ENCODE measurements around the gene ABCC6.
"Not testable (repeated sequence)": the region's sequence is repeated elsewhere in the genome, so short reads cannot be mapped to it uniquely, and the experiment has no call there.

Gene ABCC6

DNA sequence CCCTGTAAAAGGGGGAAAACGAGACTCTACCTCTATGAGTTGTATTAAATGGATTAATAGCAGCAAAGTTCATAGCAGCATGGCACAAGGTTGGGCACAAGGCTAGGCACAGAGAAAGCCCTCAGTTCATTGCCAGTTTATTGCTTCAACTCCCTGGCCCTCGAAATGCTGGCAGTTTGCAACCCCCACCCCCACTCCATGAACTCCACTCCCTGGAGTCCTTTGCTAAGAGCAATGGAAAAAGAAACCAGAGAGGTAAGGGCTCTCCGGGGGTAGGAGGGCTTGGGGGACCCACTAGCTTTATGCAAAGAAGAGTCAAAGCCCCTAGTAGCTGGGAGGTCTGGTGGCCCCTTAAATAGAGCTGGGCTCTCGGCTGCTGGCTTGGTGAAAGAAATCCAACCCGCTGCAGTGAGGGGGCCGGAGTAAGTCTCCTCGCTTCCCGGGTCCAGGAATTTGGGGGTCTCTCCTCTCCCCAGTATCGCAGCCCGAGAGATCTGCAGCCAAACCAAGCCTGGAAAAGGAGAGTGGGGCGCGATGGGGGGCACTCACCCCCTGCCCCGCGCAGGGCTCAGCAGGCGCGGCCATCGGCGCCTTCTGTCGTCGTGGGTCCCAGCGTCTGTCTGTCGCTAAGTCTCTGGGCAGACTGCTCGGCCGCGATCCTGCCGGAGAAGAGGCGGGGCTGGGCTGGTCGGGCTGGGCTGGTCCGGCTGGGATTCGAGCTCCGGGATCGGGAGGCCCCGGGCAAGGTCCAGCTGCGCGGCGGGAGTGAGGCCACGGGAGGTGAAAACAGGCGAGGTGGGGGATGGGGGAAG lies at the start of gene ABCC6:
Gene ABCC6 (minus strand): TSS at position 645 of the 812 bp plus-strand sequence. CDS start 60 bp downstream, at position 585.
- DNase-seq, result not testable (repeated sequence)

DNA sequence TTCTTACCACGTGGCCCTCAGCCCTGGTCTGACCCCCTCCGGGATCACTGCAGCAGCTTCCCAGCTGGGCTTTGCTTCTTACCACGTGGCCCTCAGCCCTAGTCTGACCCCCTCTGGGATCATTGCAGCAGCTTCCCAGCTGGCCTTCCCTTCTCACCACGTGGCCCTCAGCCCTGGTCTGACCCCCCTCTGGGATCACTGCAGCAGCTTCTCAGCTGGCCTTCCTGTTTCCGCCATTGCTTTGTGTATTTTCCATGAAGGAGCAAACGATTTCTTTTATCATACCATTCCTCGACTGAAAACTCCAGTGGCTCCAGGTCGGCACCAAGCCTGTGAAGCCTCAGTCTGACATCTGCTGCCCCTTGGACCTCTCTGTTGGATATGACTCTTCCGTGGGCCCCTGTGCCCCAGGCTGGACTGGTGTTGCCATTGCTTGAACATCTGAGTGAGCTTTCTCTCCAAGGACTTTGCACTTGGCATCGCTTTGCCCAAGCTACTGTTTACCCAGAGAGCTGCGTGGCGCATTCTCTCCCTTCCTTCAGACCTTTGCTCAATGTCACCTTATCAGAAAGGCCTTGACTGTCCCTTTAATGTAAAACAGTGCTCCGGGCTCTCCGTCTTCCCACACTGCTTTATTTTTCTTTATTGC lies 49.4 kb upstream of the ABCC6 start:
- not testable (repeated sequence) for DNase-seq

- not testable (repeated sequence) for DNase-seq
These were observed 48.4 kb upstream of the ABCC6 start for GRCh38 chr16:16271658-16272057.

- not testable (repeated sequence) for DNase-seq
These were observed 45.0 kb upstream of the ABCC6 start for GRCh38 chr16:16268185-16268808.

DNA sequence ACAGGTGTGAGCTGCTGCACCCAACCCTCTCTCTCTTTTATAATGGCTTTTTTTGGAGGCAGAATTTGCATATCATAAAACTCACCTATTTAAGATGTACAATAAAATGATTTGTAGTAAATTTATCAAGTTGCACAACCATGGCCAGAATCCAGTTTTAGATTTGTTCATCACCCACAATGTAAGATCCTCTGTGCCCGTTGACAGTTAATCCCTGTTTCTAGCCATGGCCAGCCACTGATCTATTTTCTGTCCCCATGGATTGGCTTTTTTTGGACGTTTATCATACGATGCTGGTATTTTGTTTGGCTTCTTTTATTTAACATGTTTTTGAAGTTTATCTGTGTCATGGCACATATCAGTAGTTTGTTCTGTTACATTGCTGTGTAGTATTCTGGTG lies 44.4 kb upstream of the ABCC6 start:
- DNase-seq, result not testable (repeated sequence)

GRCh38 chr16:16265044-16265443 lies 41.8 kb upstream of the ABCC6 start:
- DNase-seq, result not testable (repeated sequence)

DNA sequence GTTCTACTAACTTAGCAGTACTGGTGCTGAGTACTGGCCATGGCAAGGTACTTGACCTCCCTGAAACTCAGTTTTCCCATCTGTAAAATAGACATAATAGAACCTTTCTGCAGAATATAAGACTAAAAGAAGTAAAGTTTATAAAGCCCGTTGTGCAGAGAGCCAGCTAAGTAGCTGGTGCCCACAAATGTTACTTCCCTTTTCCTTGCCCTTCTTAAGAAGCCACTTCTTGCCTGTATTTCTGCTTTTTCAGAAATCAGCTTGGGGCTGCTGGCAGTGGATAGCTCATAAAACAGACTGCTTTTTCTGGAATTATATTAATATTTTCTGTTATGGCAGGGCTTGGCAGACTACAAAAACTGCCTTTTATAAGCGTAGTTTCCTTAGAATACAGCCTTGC lies 40.7 kb upstream of the ABCC6 start:
- not testable (repeated sequence) for DNase-seq

DNA sequence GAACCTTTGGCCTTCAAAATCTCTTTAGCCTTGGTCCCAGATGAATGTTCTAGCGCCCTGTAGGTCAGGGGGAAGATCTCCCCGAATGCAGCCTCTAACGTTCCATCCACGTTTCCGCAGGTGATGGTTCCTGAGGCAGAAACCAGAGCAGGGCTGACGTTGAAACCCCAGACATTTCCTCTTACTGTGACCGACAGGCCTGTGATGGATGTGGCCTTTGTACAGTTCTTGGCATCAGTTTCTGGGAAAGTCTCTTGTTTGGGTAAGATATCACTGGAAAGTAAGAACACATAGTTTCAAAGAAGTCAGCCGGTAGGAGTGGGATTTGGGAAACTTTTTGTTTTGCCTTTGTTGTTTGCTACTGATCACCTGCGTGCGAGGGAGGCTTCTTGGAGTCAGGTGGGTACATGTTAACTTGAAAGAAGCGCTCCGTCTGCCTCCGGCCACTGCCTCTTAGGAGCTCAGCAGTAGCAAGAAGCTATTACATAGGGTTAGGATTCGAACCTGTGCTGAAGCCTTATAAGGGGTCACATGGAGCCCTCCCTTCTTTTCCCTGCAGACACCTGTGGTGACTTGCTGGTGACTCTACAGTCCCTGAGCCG lies 39.8 kb upstream of the ABCC6 start:
- not testable (repeated sequence) for DNase-seq

DNA sequence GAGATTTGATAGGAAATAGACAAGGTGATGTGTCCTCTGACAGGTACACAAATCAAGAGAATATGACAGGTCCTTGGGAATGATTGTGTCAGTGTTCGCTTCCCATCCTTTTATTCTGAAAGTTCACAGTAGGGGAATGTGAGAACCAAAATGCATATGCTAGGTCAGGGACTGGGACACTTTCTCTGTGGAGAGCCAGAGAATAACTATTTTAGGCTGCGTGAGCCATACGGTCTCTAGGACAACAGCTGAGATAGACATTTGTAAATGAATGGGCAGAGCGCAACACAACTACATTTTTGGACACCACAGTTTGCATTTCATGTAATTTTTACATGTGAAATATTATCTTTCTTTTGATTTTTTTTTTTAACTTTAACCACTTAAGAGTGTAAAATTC lies 36.7 kb upstream of the ABCC6 start:
- DNase-seq, result not testable (repeated sequence)

- DNase-seq, result not testable (repeated sequence)
These were observed 35.5 kb upstream of the ABCC6 start for GRCh38 chr16:16258822-16259221.

GRCh38 chr16:16257301-16257923 lies 34.1 kb upstream of the ABCC6 start:
- not testable (repeated sequence) for DNase-seq

GRCh38 chr16:16252377-16252776 lies 29.1 kb upstream of the ABCC6 start:
- DNase-seq, result not testable (repeated sequence)

GRCh38 chr16:16249621-16250330 lies 26.5 kb upstream of the ABCC6 start:
- not testable (repeated sequence) for DNase-seq

DNA sequence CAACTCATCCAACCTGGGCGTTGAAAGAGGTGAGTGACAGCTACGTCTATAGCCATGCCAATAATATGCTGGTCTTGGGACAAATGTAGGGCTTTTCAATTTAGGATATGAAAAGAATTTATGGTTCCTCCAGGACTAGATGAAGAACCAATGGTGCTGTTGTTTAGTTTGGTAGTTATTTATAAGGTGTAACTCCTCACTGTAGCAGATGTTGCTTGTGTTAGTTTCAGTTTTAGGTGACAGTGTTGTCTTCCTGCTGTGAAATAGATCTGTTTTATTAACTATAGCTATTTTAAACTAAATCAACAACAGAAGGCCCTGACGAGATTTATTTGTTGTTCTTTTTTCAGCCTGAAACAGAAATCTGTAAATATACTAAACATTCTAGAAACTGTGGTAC lies 24.1 kb upstream of the ABCC6 start:
- DNase-seq, result not testable (repeated sequence)

DNA sequence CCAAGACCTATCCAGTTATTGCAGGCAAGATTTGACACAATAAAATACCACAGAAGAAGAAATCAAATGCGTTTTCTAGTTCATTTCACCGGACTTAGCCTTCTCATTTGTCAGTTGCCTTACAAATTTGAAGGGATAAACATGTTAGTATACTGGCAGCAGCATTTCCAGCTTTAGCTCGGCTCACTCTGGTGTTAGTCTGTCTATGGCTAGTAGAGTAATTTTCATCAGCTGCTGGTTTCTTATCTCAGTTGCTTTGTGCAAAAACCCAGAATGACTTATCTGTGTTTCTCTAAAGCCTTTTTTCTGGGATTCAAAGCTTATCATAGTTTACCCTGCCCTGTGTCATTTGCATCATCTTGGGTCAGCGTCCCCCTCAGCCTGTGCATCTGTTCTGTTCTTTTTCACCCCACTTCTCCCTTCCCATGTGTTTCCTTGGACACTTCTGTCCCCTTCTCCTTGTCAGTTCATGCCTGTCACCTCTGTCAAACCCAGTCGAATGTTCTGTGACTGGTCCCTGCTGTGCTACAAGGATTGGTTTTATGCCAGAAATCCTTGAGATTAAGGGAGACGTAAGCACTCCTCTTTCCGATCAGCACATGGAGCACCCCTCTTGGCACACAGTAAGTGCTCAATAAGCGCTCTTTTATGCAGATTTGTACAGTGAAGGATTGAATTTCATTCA lies 23.4 kb upstream of the ABCC6 start:
- not testable (repeated sequence) for DNase-seq

GRCh38 chr16:16243886-16244285 lies 20.6 kb upstream of the ABCC6 start:
- not testable (repeated sequence) for DNase-seq

DNA sequence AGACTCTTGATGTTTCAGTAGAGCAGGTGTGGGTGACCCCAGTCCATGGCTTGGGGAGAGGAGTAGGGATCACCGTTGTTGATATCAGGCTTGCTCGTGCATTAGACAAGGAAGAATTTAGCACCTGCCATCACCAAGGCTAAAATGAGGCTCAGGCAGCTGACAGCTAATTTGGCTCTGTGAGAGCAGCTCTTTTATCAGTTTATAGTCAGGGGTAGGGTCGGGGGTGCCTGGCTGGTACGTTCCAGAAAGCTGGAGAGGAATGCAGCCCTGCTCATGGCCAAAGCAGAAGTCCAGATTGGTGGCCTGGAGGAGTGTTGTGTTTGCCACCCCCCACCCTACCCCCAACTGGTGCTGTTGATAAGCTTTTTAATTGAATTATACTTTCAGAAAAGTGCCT lies 17.4 kb upstream of the ABCC6 start:
- DNase-seq, result not testable (repeated sequence)

DNA sequence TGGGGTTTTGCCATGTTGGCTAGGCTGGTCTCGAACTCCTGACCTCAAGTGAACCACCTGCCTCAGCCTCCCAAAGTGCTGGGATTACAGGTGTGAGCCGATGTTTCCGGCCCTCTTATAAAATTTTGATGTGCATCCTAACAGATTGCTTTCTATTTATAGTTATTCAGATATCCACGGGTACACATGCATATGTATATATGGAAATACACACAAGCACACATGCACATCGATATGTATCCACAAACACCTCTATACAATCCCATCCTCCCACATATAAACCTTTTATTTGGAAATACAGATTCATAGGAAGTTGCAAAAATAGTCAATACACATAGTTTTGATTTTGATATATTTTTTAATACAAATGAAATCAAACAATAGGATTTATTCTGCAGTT lies 14.4 kb upstream of the ABCC6 start:
- not testable (repeated sequence) for DNase-seq

GRCh38 chr16:16237071-16237470 lies 13.8 kb upstream of the ABCC6 start:
- DNase-seq, result not testable (repeated sequence)

GRCh38 chr16:16232692-16233061 lies 9.4 kb upstream of the ABCC6 start:
- not testable (repeated sequence) for DNase-seq

- not testable (repeated sequence) for DNase-seq
These were observed 458 bp upstream of the ABCC6 start for GRCh38 chr16:16223662-16224241.

Measured in GF-D8 (cell line).